HEK293 (cell line): ENCODE results near the gene PYGO2.
A peak's percentile ranks its signal among the peaks of the same experiment; 100 is the strongest.

Experiments
- CTCF ChIA-PET: fragments of 350-600 bp; formaldehyde crosslinking; extraction: SDS; loops from one replicate; lab custom pipeline; 2021; ENCODE audit warnings: antibody characterized with exemption; lab: Yijun Ruan, JAX
- POLR2A ChIA-PET: fragments of 300-600 bp; formaldehyde crosslinking; extraction: SDS; loops from one replicate; lab custom pipeline; 2020; ENCODE audit warnings: antibody characterized with exemption, inconsistent platforms; lab: Yijun Ruan, JAX
- H3K27ac ChIP-seq: fragments of 200-500 bp; sonication (Bioruptor generic); 2 replicates; pipeline ENCODE4 v1.5.1; 2014; ENCODE audit warnings: low read depth, low read length, control low read depth, inconsistent platforms; ENCODE audit errors: extremely low read depth
- H3K36me3 ChIP-seq, 2 experiments: fragments of 200-500 bp in 1 of 2; sonication (Bioruptor generic) in 1 of 2; 1 replicate in 1 of 2; 2 replicates in 1 of 2; pipeline ENCODE4 v1.5.1; 2014 to 2017; ENCODE audit warnings: inconsistent platforms in 2 of 2, low read length in 2 of 2; ENCODE audit not compliant: control insufficient read depth in 2 of 2, insufficient read depth in 1 of 2
- H3K4me1 ChIP-seq: fragments of 200-500 bp; sonication (Bioruptor generic); 2 replicates; pipeline ENCODE4 v1.5.1; 2014; ENCODE audit warnings: mild to moderate bottlenecking, low read length, inconsistent platforms; ENCODE audit not compliant: control insufficient read depth, insufficient read depth
- H3K4me3 ChIP-seq: 2 replicates; pipeline ENCODE4 v1.5.1; 2011; ENCODE audit warnings: low read depth, mild to moderate bottlenecking, control low read depth, low read length, moderate library complexity
- H3K9me3 ChIP-seq: fragments of 200-500 bp; sonication (Bioruptor generic); 2 replicates; pipeline ENCODE4 v1.5.1; 2014; ENCODE audit warnings: low read depth, low read length, inconsistent platforms; ENCODE audit not compliant: control insufficient read depth, insufficient read depth
- GLI4 ChIP-seq: fragments of 450-650 bp; formaldehyde crosslinking; IDR thresholded peaks from 2 replicates; pipeline ENCODE4 v1.5.1; 2016; ENCODE audit warnings: missing biosample characterization, missing genetic modification characterization
- HOXA7 ChIP-seq: sonication (generic); formaldehyde crosslinking; IDR thresholded peaks from 2 replicates; pipeline ENCODE4 v1.8.1; 2022; ENCODE audit warnings: missing genetic modification reagents, borderline replicate concordance
- IKZF3 ChIP-seq: fragments of 450-650 bp; IDR thresholded peaks from 2 replicates; pipeline ENCODE4 v1.5.0; 2018; ENCODE audit warnings: missing biosample characterization, mild to moderate bottlenecking, missing genetic modification characterization, moderate library complexity
- INSM2 ChIP-seq: fragments of 450-650 bp; formaldehyde crosslinking; IDR thresholded peaks from 2 replicates; pipeline ENCODE4 v1.5.1; 2016; ENCODE audit warnings: missing biosample characterization, missing genetic modification characterization
- PATZ1 ChIP-seq: fragments of 450-650 bp; formaldehyde crosslinking; IDR thresholded peaks from 2 replicates; pipeline ENCODE4 v1.5.1; 2016; ENCODE audit warnings: missing biosample characterization, missing genetic modification characterization
- PRDM1 ChIP-seq: fragments of 450-650 bp; formaldehyde crosslinking; IDR thresholded peaks from 2 replicates; pipeline ENCODE4; 2016; ENCODE audit warnings: missing biosample characterization, missing genetic modification characterization
- SETDB1 ChIP-seq: IDR thresholded peaks from one replicate; pipeline ENCODE4 v1.6.1; 2017; ENCODE audit warnings: mild to moderate bottlenecking, low read length, moderate library complexity, mixed read lengths; ENCODE audit not compliant: insufficient read length
- TCF7L2 ChIP-seq: IDR thresholded peaks from 2 replicates; pipeline ENCODE4 v1.6.1; 2011; ENCODE audit warnings: low read depth, mild to moderate bottlenecking, inconsistent platforms, low read length, moderate library complexity, borderline replicate concordance
- ZBTB21 ChIP-seq: fragments of 450-650 bp; formaldehyde crosslinking; IDR thresholded peaks from 2 replicates; pipeline ENCODE4 v1.5.1; 2017; ENCODE audit warnings: missing biosample characterization, missing genetic modification characterization
- ZBTB6 ChIP-seq: fragments of 450-650 bp; formaldehyde crosslinking; IDR thresholded peaks from 2 replicates; pipeline ENCODE4 v1.5.1; 2017; ENCODE audit warnings: missing biosample characterization, missing genetic modification characterization
- ZNF132 ChIP-seq: fragments of 450-650 bp; formaldehyde crosslinking; IDR thresholded peaks from 2 replicates; pipeline ENCODE4 v1.5.1; 2017; ENCODE audit warnings: missing biosample characterization, missing genetic modification characterization, borderline replicate concordance
- ZNF211 ChIP-seq: fragments of 450-650 bp; formaldehyde crosslinking; IDR thresholded peaks from 2 replicates; pipeline ENCODE4 v1.5.1; 2016; ENCODE audit warnings: low read depth, missing biosample characterization, missing genetic modification characterization
- ZNF324 ChIP-seq: fragments of 450-650 bp; formaldehyde crosslinking; IDR thresholded peaks from 2 replicates; pipeline ENCODE4 v1.5.1; 2016; ENCODE audit warnings: missing biosample characterization, missing genetic modification characterization
- ZNF341 ChIP-seq: fragments of 450-650 bp; formaldehyde crosslinking; IDR thresholded peaks from 2 replicates; pipeline ENCODE4; 2016; ENCODE audit warnings: low read depth, missing biosample characterization, missing genetic modification characterization
- ZNF350 ChIP-seq: fragments of 450-650 bp; formaldehyde crosslinking; IDR thresholded peaks from 2 replicates; pipeline ENCODE4 v1.5.0; 2017; ENCODE audit warnings: missing biosample characterization, mild to moderate bottlenecking, missing genetic modification characterization
- ZNF362 ChIP-seq: fragments of 450-650 bp; formaldehyde crosslinking; IDR thresholded peaks from 2 replicates; pipeline ENCODE4 v1.5.1; 2016; ENCODE audit warnings: missing biosample characterization, missing genetic modification characterization
- ZNF391 ChIP-seq: fragments of 450-650 bp; formaldehyde crosslinking; IDR thresholded peaks from 2 replicates; pipeline ENCODE4 v1.5.1; 2016; ENCODE audit warnings: low read depth, missing biosample characterization, missing genetic modification characterization, borderline replicate concordance
- ZNF433 ChIP-seq: fragments of 450-650 bp; formaldehyde crosslinking; IDR thresholded peaks from 2 replicates; pipeline ENCODE4 v1.5.1; 2016; ENCODE audit warnings: missing biosample characterization, missing genetic modification characterization, low read depth
- ZNF521 ChIP-seq: fragments of 450-650 bp; formaldehyde crosslinking; IDR thresholded peaks from 2 replicates; pipeline ENCODE4 v1.5.1; 2017; ENCODE audit warnings: missing biosample characterization, mild to moderate bottlenecking, missing genetic modification characterization
- ZNF548 ChIP-seq: fragments of 450-650 bp; formaldehyde crosslinking; IDR thresholded peaks from 2 replicates; pipeline ENCODE4 v1.5.1; 2016; ENCODE audit warnings: missing biosample characterization, missing genetic modification characterization
- ZNF571 ChIP-seq: fragments of 450-650 bp; formaldehyde crosslinking; IDR thresholded peaks from 2 replicates; pipeline ENCODE4 v1.5.0; 2017; ENCODE audit warnings: missing biosample characterization, missing genetic modification characterization
- ZNF629 ChIP-seq: fragments of 450-650 bp; formaldehyde crosslinking; IDR thresholded peaks from 2 replicates; pipeline ENCODE4 v1.5.1; 2017; ENCODE audit warnings: missing biosample characterization, missing genetic modification characterization

PYGO2 gene

GRCh38 chr1:154961207-154962155 lies at the start of gene PYGO2 (continued):
- TF ChIP-seq INSM2 (tag by site-specific recombination) (peak; percentile 37; the same call in 1 of the 2 replicates), ZNF521 (tag by site-specific recombination) (no peak), ZBTB21 (no peak), GLI4 (tag by site-specific recombination) (no peak), SETDB1 (no peak), ZNF548 (tag by site-specific recombination) (no peak), PRDM1 (tag by site-specific recombination) (no peak), ZNF433 (tag by site-specific recombination) (no peak)

- H3K9me3 ChIP-seq = no peaks in the 10 kb centered on the region
- H3K36me3 ChIP-seq = peaks cover 0 to 29% of the 10 kb centered on the region in 2 experiments; a peak in 1 of 3 replicates
- H3K4me3 ChIP-seq = no peak overlapping the region
- CTCF ChIA-PET = no interaction called here
- TF ChIP-seq TCF7L2 (no peak), PATZ1 (tag by site-specific recombination) (peak; percentile 27; the same call in 1 of the 2 replicates), ZNF571 (tag by site-specific recombination) (no peak)
- H3K4me1 ChIP-seq = peaks cover 10% of the 10 kb centered on the region
- no peak overlapping the region for H3K27ac ChIP-seq
- POLR2A ChIA-PET = no interaction called here
These were observed 49.4 kb upstream of the PYGO2 start for GRCh38 chr1:155011004-155011416.

- peak; percentile 61 for TF ChIP-seq ZNF341 (tag by site-specific recombination)
- TF ChIP-seq ZNF350 = no peak
- peak; percentile 50; the same call in 1 of the 2 replicates for TF ChIP-seq IKZF3 (tag by site-specific recombination)
- TF ChIP-seq HOXA7 (CRISPR knock-in tag) = no peak
- TF ChIP-seq ZNF211 (tag by site-specific recombination) = no peak
- no peak for TF ChIP-seq ZNF629 (tag by site-specific recombination)
- no peak for TF ChIP-seq ZNF362
- no peak for TF ChIP-seq ZNF132 (tag by site-specific recombination)
- no peak for TF ChIP-seq ZNF324 (tag by site-specific recombination)
- 0 out of 2 replicates have a peak, but pooled peaks have one; percentile 12 for TF ChIP-seq ZBTB6
- TF ChIP-seq ZNF391 (tag by site-specific recombination) = no peak
- ChIA-PET POLR2A (interaction anchor here (0.6 kb wide), 1 partner anchor 27 kb away, joined by 5 read pairs; the partner anchor contains the start of gene FLAD1), CTCF (interaction anchor here (0.6 kb wide), 1 partner anchor 157 kb away, joined by 4 read pairs; no protein-coding TSS in a partner anchor)
- Histone ChIP-seq H3K4me1 (peaks cover 10% of the 10 kb centered on the region), H3K27ac (no peak overlapping the region), H3K4me3 (no peak overlapping the region), H3K9me3 (no peaks in the 10 kb centered on the region), H3K36me3 (peaks cover 0 to 23% of the 10 kb centered on the region in 2 experiments; a peak in 1 of 3 replicates)
These were observed 48.8 kb upstream of the PYGO2 start for GRCh38 chr1:155010211-155010918.
